Lung (tissue), 12 donors: ENCODE results near the gene REXO4. TPM values are rescaled to one million over a fixed set of nuclear protein-coding genes. Genes with fewer than 3 reads are reported as not detected.
"Not testable (repeated sequence)": the region's sequence is repeated elsewhere in the genome, so short reads cannot be mapped to it uniquely, and the experiment has no call there.

Source experiments
- ATAC-seq: fragments of 200-7000 bp; cut with Tn5 transposase; one replicate; pipeline ENCODE4 v1.9.1; 2020; ENCODE audit warnings: moderate number of reproducible peaks; ENCODE audit not compliant: insufficient read depth, low FRiP score
- DNase-seq, 3 donors: peaks; one replicate each; pipeline ENCODE4 v3.0.0-alpha.2; 2013 to 2017
- H3K27ac ChIP-seq, 2 donors: one replicate each; pipeline ENCODE4 v1.5.1; 2013; ENCODE audit warnings: mild to moderate bottlenecking in 2 of 2, moderate library complexity in 2 of 2, control low read depth in 1 of 2, inconsistent platforms in 1 of 2, low read depth in 1 of 2, low read length in 1 of 2
- H3K27me3 ChIP-seq, 3 donors: one replicate each; pipeline ENCODE4 v1.5.1; 2013; ENCODE audit warnings: low read length in 2 of 3; ENCODE audit not compliant: control insufficient read depth in 3 of 3, insufficient read depth in 3 of 3
- H3K36me3 ChIP-seq, 4 donors: one replicate each; pipeline ENCODE4 v1.5.1; 2013; ENCODE audit warnings: low read length in 4 of 4, mild to moderate bottlenecking in 1 of 4, moderate library complexity in 1 of 4; ENCODE audit not compliant: control insufficient read depth in 4 of 4, insufficient read depth in 4 of 4
- H3K4me1 ChIP-seq, 5 donors: one replicate each; pipeline ENCODE4 v1.5.1; 2013; ENCODE audit warnings: low read length in 5 of 5, mild to moderate bottlenecking in 2 of 5, moderate library complexity in 1 of 5; ENCODE audit not compliant: control insufficient read depth in 5 of 5, insufficient read depth in 5 of 5
- H3K4me3 ChIP-seq: one replicate; pipeline ENCODE4 v1.5.1; 2013; ENCODE audit warnings: mild to moderate bottlenecking, control low read depth, moderate library complexity
- H3K9ac ChIP-seq, 2 donors: one replicate each; pipeline ENCODE4 v1.5.1; 2013; ENCODE audit warnings: low read length in 2 of 2, control low read depth in 1 of 2; ENCODE audit not compliant: insufficient read depth in 1 of 2
- H3K9me3 ChIP-seq, 4 donors: one replicate each; pipeline ENCODE4 v1.5.1; 2013; ENCODE audit warnings: low read length in 3 of 4, mild to moderate bottlenecking in 1 of 4, moderate library complexity in 1 of 4; ENCODE audit not compliant: control insufficient read depth in 4 of 4, insufficient read depth in 3 of 4
- WGBS, 2 donors: extraction: QIAGEN DNeasy Blood & Tissue Kit; methylation state at CpG; one replicate each; pipeline ENCODE4 v1.1.7; 2013; 5-methylcytosine and 5-hydroxymethylcytosine counted together
- polyA plus RNA-seq, 2 donors: library from polyadenylated mRNA; stranded (reverse); fragments of 200-250 nt; gene quantifications; one replicate each; pipeline ENCODE4 v1.2.1, GENCODE V29; 2013
- total RNA-seq, 2 donors: library from RNA; depleted of rRNA in 1 of 2; stranded (reverse); fragments of >200 nt in 1 of 2; gene quantifications; one replicate each; pipeline ENCODE4 v1.2.1, GENCODE V29; 2014 to 2021
- TF ChIP-seq, protein P1 (sequence below): IDR thresholded peaks from 2 replicates; pipeline ENCODE4 v1.5.1; 2012; ENCODE audit warnings: mild to moderate bottlenecking; ENCODE audit errors: control extremely low read depth, extremely low read depth
- donor health status: control.
- donor health status: control.
- donor health status: Bipolar disorder and iron deficiency.
- donor health status: healthy.
- donor health status: DM: yes; HTN: yes; CAD: no.

The REXO4 gene
- total and polyA plus RNA-seq, 4 donors: 14.6 to 20.4 (median 19.9) TPM

DNA sequence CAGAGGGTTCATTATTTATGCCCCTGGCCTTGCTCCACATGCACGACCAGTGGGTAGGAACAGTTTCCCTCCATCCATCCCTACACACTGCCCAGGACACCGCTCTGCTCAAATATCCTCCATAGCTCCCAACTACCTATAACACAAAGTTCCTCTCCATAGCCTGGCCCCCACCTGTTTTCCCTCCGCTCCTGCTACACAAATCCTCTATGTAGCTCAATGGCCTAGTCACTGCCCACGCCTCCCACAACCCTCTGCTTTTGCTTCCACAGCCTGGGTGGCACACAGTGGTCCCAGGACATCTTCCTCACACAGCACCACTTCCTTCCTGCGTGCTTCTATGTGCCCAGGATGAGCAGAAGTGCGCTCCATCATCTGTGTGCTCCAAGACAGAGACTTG is 20.4 kb downstream of the REXO4 start:
- TF ChIP-seq, protein P1, sequence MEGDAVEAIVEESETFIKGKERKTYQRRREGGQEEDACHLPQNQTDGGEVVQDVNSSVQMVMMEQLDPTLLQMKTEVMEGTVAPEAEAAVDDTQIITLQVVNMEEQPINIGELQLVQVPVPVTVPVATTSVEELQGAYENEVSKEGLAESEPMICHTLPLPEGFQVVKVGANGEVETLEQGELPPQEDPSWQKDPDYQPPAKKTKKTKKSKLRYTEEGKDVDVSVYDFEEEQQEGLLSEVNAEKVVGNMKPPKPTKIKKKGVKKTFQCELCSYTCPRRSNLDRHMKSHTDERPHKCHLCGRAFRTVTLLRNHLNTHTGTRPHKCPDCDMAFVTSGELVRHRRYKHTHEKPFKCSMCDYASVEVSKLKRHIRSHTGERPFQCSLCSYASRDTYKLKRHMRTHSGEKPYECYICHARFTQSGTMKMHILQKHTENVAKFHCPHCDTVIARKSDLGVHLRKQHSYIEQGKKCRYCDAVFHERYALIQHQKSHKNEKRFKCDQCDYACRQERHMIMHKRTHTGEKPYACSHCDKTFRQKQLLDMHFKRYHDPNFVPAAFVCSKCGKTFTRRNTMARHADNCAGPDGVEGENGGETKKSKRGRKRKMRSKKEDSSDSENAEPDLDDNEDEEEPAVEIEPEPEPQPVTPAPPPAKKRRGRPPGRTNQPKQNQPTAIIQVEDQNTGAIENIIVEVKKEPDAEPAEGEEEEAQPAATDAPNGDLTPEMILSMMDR: no peak
- no peak overlapping the region for H3K27ac ChIP-seq
- 78 to 79% methylated on average over 6 of the region's 6 CpGs for WGBS, 2 donors
- no peak overlapping the region for H3K9ac ChIP-seq
- peaks cover 0 to 6% (median 0%) of the 10 kb centered on the region in 3 donors for H3K27me3 ChIP-seq
- no peaks in the 10 kb centered on the region for H3K9me3 ChIP-seq
- ATAC-seq (no peak), DNase-seq (no peak)
- H3K36me3 ChIP-seq: peaks cover 0 to 2% (median 0%) of the 10 kb centered on the region in 4 donors
- H3K4me1 ChIP-seq: no peaks in the 10 kb centered on the region
- H3K4me3 ChIP-seq: no peak overlapping the region

DNA sequence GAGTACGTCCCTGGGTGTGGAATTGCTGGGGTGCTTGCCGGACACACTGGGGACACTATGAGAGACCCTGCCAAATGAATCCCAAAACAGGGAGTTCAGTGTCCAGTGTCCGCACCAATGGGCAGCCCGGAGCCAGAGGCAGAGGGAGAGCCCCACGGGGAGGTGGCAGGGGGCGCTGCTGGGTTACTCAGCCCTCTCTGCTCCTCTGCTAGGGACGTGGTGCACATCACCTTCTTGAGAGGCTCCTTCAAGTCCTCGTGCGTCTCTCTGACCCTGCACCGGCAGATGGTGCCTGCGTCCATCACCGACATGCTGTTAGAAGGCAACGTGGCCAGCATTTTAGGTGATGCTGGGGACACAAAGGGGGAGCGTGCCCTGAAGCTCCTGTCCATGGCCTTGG is 20.9 kb downstream of the REXO4 start:
- Histone ChIP-seq H3K9me3 (no peaks in the 10 kb centered on the region), H3K27me3 (peaks cover 0 to 6% (median 0%) of the 10 kb centered on the region in 3 donors), H3K36me3 (peaks cover 0 to 2% (median 0%) of the 10 kb centered on the region in 4 donors), H3K9ac (no peak overlapping the region), H3K4me1 (no peaks in the 10 kb centered on the region), H3K4me3 (no peak overlapping the region), H3K27ac (no peak overlapping the region)
- whole genome bisulfite sequencing, 2 donors: 39% methylated on average over 14 of the region's 14 CpGs
- DNase-seq (peak in 1 of 3 donors; percentile 29), ATAC-seq (no peak)
- TF ChIP-seq, protein P1: no peak

DNA sequence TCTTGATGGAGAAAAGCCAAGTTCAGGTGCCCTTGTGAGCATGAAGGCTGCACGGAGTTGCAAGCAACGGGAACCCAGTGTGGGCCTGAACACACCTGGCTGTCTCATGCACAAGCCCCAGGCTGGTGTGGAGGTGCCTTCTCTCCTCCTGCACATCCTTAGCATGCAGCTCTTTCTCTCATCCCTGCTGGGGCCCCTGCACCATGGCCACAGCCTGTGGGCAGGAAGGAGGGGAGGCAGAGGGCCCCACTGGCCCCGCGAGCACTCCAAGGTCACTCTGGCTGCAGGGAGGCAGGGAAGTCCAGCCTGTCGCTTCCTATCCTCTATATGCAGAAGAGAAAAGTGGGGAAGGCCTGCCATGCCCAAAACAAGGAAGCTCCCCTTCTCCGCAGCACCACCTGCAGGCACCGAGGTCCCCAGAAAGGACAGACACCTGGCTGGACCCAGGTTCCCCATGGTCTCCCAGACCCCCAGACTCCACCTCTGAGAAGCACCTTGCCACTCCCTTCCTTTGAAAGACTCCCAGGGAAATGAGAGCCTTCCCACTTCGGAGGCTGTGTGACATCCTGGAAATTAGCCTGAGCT is 23.0 kb downstream of the REXO4 start:
- H3K9ac ChIP-seq: no peak overlapping the region
- 31 to 32% methylated on average over 8 of the region's 8 CpGs for WGBS, 2 donors
- H3K27ac ChIP-seq: no peak overlapping the region
- H3K4me1 ChIP-seq: no peaks in the 10 kb centered on the region
- no peak for ATAC-seq
- no peak for DNase-seq
- no peaks in the 10 kb centered on the region for H3K9me3 ChIP-seq
- TF ChIP-seq, protein P1: no peak
- no peaks in the 10 kb centered on the region for H3K36me3 ChIP-seq
- no peak overlapping the region for H3K4me3 ChIP-seq
- peaks cover 0 to 6% (median 0%) of the 10 kb centered on the region in 3 donors for H3K27me3 ChIP-seq

DNA sequence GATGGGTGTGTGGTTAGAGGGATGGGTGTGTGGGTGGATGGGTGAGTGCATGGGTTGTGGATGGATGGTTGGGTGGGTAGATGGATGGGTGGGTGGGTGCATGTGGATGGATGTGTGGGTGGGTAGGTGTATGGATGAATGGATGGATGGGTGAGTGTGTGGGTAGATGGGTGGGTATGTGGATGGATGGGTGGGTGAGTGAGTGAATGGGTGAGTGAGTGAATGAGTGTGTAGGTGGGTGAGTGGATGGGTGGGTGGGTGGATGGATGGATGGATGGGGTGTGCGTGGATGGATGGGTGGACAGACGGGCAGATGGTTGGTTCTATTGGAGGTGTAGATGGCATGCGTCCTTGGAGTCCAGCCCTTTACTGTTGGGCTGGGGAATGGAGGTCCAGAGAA is 24.4 kb downstream of the REXO4 start:
- Histone ChIP-seq H3K36me3 (no peaks in the 10 kb centered on the region), H3K4me3 (no peak overlapping the region), H3K9ac (no peak overlapping the region), H3K4me1 (no peaks in the 10 kb centered on the region), H3K9me3 (no peaks in the 10 kb centered on the region), H3K27ac (no peak overlapping the region), H3K27me3 (peaks cover 0 to 6% (median 0%) of the 10 kb centered on the region in 3 donors)
- DNase-seq (no peak), ATAC-seq (no peak)
- TF ChIP-seq, protein P1: no peak
- WGBS, 2 donors: 90 to 100% methylated on average over 3 of the region's 3 CpGs

DNA sequence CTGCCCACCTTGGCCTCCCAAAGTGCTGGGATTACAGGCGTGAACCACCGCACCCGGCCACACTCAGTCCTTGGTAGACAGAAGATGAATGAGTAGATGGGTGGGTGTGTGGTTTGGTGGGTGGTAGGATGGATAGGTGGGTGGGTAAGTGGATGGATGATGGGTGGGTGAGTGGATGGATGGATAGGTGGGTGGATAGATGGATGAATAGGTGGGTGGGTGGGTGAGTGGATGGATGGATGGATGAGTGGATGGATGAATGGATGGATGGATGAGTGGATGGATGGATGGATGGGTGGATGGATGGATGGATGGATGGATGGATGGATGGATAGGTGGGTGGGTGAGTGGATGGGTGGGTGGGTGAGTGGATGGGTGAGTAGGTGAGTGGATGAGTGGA is 25.5 kb downstream of the REXO4 start:
- not testable (repeated sequence) for H3K4me1 ChIP-seq, H3K9ac ChIP-seq, H3K27ac ChIP-seq, H3K36me3 ChIP-seq, ATAC-seq, H3K4me3 ChIP-seq, DNase-seq, H3K9me3 ChIP-seq, H3K27me3 ChIP-seq
- WGBS, 2 donors: 95 to 100% methylated on average over 3 of the region's 3 CpGs
